ENCODE data around the gene AKAP12. TPM values are rescaled to one million over a fixed set of nuclear protein-coding genes. Genes with fewer than 3 reads are reported as not detected.

Gene AKAP12
- total and polyA plus RNA-seq, 2 experiments from 2014 or later: 90.1 to 137 TPM

DNA sequence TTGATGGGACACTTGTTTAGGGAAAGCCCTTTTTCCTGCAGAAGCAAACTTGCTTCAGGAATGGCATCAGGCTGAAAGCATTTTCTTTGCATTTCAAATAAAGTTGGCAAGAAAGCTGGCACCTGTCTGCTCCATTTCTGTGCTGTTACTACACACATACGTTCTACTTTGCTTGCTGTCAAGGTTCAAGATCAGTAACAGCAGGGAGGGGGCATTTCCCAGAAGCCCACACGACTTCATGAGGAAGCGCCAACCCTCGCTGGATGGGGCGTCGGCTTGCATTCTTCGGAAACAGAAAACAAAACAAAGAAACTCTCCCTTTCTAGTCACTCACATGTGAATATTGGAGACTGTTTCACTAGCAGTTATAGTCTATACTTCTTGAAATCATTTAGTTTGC lies 46.4 kb downstream of the AKAP12 start:
- TF ChIP-seq ETS1 (IDR thresholded peaks at IDR 0.05) (no peak), CREB1 (CRISPR knock-in tag; IDR thresholded peaks at IDR 0.05; ENCODE audit: low read depth) (no peak), NANOG (IDR thresholded peaks at IDR 0.05; ENCODE audit: borderline replicate concordance) (no peak), EZH2 (IDR thresholded peaks at IDR 0.05; ENCODE audit: low read depth, unreplicated experiment) (no peak), REST (IDR thresholded peaks at IDR 0.05; ENCODE audit: unreplicated experiment) (no peak), STAT1 (IDR thresholded peaks at IDR 0.05; ENCODE audit: unreplicated experiment) (no peak), CTCF (conservative IDR thresholded peaks at IDR 0.05; ENCODE audit: low read depth in 2 of 2) (no peak), POLR2AphosphoS5 (IDR thresholded peaks at IDR 0.05; ENCODE audit: low read depth) (no peak), JUNB (IDR thresholded peaks at IDR 0.05; ENCODE audit: unreplicated experiment) (no peak), EZH2phosphoT487 (IDR thresholded peaks at IDR 0.05; ENCODE audit: unreplicated experiment) (no peak), ZNF331 (CRISPR knock-in tag; IDR thresholded peaks at IDR 0.05; ENCODE audit: low read depth) (no peak), ZNF462 (CRISPR knock-in tag; IDR thresholded peaks at IDR 0.05) (no peak), ZNF114 (CRISPR knock-in tag; IDR thresholded peaks at IDR 0.05) (no peak)
- no peaks in the 10 kb centered on the region for H3K9me3 Mint-ChIP-seq
- no peaks in the 10 kb centered on the region for H3F3A ChIP-seq (replicated peaks; ENCODE audit: low read depth)
- peaks cover 20% of the 10 kb centered on the region for H4K20me1 ChIP-seq (replicated peaks; ENCODE audit: insufficient read depth)
- no peaks in the 10 kb centered on the region for H3K36me3 ChIP-seq (ENCODE audit: insufficient read depth)
- peaks cover 29% of the 10 kb centered on the region for H3K4me1 Mint-ChIP-seq
- peaks cover 8% of the 10 kb centered on the region for H3K27me3 Mint-ChIP-seq (ENCODE audit: insufficient read depth, low read depth, poor library complexity)
- peaks cover 81% of the 10 kb centered on the region for H3K79me2 ChIP-seq (replicated peaks; ENCODE audit: insufficient read depth)
- H3K4me1 ChIP-seq (ENCODE audit: insufficient read depth): peaks cover 25% of the 10 kb centered on the region
- H3K27ac Mint-ChIP-seq: no peak overlapping the region
- no peak overlapping the region for H3K4me3 Mint-ChIP-seq
- H3K36me3 Mint-ChIP-seq (ENCODE audit: low read depth): peaks cover 3% of the 10 kb centered on the region; the same call in 1 of the 3 replicates
- H3K4me2 ChIP-seq: no peak overlapping the region
- DNase-seq (ENCODE audit: low spot score): no peak
- no peak overlapping the region for H2AFZ ChIP-seq
- no peaks in the 10 kb centered on the region for H3K27me3 ChIP-seq (ENCODE audit: insufficient read depth)
- no peak for ATAC-seq
- H3K4me3 ChIP-seq: no peak overlapping the region
- H3K9me2 ChIP-seq (ENCODE audit: insufficient read depth): no peaks in the 10 kb centered on the region
- no peak overlapping the region for H3K27ac ChIP-seq (ENCODE audit: low read depth)

Data from GM23338 (cell line).